Jurkat, Clone E6-1 (cell line): ENCODE data around the gene ACMSD. TPM values are rescaled to one million over a fixed set of nuclear protein-coding genes. Genes with fewer than 3 reads are reported as not detected.
"Not testable (repeated sequence)": the region's sequence is repeated elsewhere in the genome, so short reads cannot be mapped to it uniquely, and the experiment has no call there.

Source experiments
- DNase-seq: peaks from one replicate; pipeline ENCODE4 v3.0.0-alpha.2; 2011; ENCODE audit warnings: low read depth, low spot score
- H3K4me3 ChIP-seq: 2 replicates; pipeline ENCODE4 v1.5.1; 2011; ENCODE audit warnings: mild to moderate bottlenecking, low read length, control low read depth, moderate library complexity
- polyA plus RNA-seq: library from polyadenylated mRNA; unstranded; fragments of >200 nt; gene quantifications from one replicate; pipeline ENCODE4 v1.2.1, GENCODE V29; 2012; ENCODE audit warnings: missing spikeins; ENCODE audit not compliant: insufficient read length, insufficient read depth

The ACMSD gene
- not detected for polyA plus RNA-seq

DNA sequence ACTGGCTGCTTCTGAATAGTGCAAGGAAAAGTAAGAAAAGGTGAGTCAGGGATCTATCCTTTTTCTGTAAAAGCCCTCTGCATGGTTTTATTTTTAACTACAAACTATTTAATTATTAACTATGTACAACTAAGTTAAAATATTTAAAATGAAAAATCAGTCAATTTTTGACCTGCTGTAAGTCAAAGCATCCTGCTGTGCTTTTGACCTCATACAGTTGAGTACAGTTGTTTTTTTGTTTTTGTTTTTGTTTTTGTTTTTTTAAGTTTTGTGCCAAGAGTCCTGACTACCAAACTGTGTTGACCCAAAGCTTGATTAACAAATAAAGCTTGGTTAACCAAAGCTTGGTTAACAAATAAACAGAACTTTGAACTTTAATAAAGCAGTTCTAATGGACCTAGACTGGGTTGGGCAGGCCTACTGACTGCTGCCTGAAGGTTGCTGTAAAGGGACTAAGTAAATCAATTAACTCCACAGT, at the start of gene ACMSD:
Gene ACMSD, plus strand, starts transcription at position 474 of the 478 bp plus-strand sequence. CDS start 67 bp downstream, outside the sequence.
- no peak for DNase-seq
- H3K4me3 ChIP-seq: no peak within 1 kb of the TSS

DNA sequence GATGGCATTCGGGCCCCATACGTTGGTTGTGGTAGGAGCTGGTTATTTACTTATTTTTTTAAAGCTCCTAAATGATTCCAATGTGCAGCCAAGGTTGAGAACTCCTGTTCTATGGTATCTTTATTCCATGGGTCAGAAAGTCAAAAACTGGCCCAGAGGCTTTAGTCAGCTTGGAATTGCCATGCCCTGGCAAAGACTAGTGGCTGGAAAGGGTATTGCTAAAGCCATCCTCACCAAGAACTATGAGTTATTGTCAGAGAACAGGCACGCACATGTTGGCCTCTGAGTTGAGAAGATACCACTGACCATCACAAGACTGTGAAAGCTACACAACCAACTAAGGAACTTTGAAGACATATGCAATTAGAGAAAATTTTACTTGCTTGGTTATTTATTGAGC, 47.9 kb upstream of the ACMSD start:
- H3K4me3 ChIP-seq: no peak overlapping the region
- DNase-seq: no peak

DNA sequence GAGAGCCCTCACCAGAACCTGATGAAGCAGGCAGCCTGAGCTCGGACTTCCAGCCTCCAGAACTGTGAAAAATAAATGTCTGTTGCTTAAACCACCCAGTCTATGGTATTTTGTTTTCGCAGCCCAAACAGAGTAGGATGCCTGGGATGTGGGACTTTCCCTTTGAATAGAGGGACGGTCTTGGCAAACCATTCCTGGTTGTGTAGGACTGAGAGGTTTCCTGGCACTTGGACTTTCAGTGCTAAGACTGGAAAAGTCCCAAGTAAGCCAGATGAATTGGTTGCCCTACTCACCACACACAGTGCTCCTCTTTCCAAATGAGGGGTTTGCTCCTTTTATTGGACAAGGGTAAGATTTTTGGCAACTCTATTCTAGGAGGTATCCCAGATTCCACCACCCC, 46.8 kb upstream of the ACMSD start:
- no peak for DNase-seq
- H3K4me3 ChIP-seq: no peak overlapping the region

DNA sequence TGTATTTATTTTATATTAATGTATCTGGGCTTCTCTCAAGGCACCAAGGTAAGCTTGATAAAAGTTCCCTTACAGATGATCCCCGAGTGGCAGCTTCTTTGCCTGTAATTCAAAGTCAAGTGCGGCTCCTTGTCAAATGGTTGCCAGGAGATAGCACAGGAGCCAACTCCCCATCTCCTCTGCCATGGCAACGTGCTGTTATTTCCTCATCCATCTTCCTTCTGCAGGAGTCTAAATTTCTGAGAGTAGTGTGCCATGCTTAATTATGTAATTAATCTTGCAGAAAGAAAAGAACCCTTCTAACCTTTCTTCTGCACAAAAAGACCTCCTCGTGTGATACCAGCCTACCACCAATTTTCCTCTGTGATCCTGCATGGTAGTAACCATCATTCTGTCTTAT, 46.2 kb upstream of the ACMSD start:
- no peak for DNase-seq
- no peak overlapping the region for H3K4me3 ChIP-seq

DNA sequence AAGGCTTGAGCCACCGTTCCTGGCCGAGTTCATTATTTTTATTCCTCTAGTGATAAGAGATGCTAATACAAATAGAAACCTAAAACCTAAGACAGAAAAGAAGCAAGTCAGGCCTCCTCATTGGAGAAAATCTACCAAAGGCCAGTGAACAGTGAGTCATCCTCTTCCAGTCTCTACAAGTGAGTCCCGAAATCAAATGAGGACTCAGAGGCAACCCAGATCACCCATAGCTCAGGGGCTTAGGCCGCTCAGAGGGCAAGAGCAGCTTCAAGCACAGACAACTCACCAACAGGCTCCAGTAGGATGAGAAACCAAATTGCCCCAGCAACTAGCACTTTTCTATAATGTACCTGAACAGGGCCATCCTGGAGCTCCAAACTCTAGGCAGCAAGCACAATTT, 42.7 kb upstream of the ACMSD start:
- DNase-seq: no peak
- H3K4me3 ChIP-seq: no peak overlapping the region

DNA sequence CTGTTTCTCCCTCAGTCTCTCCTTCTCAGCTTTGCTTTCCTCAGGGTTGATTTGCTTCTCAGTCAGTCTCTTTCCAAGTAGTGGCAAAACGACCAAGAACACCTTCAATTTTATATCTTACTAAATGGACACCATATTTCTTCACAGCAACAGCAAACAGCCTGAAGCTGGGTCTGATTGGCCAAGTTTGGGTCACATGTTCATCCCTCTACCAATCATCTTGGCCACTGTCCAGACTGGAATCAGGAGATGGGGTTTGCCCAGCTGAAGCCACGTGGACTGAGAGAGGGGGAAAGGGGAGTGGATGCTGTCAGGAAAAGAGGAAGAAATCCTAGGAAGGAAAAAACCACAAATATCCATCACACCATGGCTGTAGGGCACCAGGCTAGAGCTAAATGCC, 42.0 kb upstream of the ACMSD start:
- DNase-seq: no peak

DNA sequence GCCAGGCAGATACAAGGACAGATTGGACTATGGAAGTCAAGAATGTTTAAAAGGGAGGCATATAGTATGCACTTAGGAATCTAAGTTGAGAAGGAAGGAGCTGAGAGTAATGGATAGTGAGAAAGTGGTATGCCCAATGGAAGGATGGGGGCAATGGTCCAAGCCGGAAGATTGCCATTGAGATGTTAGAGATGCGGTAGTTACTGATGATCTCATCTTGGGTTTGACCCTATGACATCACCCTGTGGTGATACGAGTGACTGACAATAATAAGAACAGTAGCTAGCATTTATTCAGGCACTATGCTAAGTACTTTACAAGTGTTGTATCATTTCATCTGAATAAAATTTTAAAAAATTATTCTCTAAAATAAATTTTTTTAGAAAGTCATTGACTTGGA, 38.5 kb upstream of the ACMSD start:
- no peak for DNase-seq
- no peak overlapping the region for H3K4me3 ChIP-seq

More for the DNA sequence above, 42.0 kb upstream of the ACMSD start:
- H3K4me3 ChIP-seq: no peak overlapping the region

DNA sequence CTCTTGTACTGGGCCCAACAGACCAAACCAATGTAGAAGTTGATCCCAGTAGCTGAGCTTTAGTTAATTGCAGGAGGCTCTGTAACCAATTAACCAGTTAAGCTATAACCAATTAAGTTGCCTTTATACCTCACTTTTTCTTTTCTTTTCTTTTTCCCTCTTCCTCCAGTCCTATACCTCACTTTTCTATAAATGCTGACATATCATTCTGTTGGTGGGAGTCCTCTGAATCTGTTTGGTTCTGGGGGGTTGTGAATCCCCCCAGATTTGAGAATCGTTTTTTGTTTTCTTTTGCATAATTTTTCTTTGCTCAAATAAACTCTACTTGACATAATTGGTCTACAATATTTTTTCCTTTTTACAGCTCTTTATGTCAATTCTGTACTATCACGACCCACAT, 38.1 kb upstream of the ACMSD start:
- H3K4me3 ChIP-seq: no peak overlapping the region
- no peak for DNase-seq

DNA sequence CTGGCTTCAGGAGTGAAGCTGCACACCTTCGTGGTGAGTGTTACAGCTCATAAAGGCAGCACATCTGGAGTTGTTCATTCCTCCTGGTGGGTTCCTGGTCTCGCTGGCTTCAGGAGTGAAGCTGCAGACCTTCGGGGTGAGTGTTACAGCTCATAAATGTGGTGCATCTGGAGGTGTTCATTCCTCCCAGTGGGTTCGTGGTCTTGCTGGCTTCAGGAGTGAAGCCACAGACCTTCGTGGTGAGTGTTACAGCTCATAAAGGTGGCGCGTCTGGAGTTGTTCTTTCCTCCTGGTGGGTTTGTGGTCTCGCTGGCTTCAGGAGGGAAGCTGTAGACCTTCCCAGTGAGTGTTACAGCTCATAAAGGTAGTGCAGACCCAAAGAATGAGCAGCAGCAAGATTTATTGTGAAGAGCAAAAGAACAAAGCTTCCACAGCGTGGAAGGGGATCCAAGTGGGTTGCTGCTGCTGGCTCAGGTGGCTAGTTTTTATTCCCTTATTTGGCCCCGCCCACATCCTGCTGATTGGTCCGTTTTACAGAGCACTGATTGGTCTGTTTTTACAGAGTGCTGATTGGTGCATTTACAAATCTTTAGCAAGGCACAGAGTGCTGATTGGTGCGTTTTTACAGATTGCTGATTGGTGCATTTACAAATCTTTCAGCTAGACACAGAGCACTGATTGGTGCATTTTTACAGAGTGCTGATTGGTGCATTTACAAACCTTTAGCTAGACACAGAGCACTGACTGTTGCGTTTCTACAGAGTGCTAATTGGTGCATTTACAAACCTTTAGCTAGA, 34.6 kb upstream of the ACMSD start:
- peak; percentile 36 for DNase-seq
- H3K4me3 ChIP-seq: not testable (repeated sequence)

DNA sequence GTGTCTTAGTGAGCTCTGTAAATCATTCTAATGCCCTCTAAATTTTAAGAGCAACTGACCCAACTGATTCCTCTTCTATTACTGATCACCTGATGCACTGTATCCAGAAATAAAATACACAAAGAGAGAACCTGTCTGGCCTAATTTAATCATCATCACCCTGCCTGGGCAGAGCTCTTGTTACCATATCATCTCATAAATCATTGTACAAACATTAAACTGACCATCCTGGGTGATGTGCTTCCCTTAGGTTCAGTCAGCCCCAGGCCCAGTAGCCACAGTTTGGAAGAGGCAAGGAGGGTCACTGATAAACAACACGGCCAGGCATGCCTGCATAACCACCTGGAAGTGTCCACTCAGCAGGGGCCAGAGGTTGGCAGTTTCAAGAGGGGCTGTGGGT, 22.7 kb upstream of the ACMSD start:
- no peak overlapping the region for H3K4me3 ChIP-seq
- DNase-seq: no peak

DNA sequence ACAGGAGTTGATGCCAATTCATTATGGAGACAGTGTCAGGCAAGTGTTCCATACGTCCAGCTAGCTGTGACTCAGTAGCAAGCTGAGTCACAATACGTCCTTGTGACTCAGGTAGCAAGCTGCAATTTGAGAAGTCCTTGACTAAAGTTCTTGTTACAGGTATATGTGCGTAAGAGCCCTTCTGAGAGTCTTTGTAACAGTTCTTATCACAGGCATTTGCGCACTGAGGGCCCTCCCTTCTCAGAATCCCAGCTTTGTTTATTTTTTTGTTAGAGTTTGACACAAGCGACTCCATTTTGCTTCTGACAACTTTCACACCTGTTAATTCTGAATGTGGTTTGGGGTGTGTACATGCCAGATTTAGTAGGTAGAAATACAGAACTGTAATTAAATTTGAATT, 20.1 kb upstream of the ACMSD start:
- no peak overlapping the region for H3K4me3 ChIP-seq
- DNase-seq: no peak

DNA sequence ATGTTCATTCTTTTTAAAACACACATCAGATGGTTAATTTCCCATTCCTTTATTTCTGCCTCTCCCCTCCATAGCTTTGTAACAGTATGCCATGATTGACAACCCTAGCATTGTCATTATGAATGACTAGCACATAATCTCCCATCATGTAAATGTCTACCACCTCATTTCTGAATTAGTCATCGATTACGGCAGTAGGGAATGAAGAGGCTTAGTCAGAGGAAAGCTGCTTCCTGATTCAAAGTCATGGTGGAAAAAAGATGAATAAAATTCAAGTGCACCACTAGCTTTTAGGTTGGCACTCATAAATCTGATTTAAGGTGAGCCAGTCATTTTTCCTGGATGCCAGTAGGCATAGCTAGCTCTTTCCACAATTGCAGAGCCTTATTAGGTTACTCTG, 19.1 kb upstream of the ACMSD start:
- no peak for DNase-seq

DNA sequence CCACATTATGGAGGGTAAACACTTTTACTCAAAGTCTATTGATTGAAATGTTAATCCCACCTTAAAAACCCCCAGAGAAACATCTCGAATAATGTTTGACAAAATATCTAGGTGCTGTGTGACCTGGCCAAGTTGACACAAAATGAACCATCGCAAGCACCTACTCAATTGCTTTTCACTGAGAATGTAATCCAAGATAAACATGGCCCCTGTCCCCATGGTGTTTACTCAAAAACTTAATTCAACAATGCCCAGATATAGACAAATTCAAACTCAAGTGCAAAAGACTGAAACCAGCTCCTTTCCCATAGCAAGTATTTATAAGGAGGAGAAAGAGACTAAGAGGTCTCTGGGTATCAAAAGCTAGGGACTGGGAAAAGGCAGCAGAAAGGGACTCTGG, 15.0 kb upstream of the ACMSD start:
- no peak overlapping the region for H3K4me3 ChIP-seq
- no peak for DNase-seq

More for the DNA sequence above, 19.1 kb upstream of the ACMSD start:
- H3K4me3 ChIP-seq: no peak overlapping the region

DNA sequence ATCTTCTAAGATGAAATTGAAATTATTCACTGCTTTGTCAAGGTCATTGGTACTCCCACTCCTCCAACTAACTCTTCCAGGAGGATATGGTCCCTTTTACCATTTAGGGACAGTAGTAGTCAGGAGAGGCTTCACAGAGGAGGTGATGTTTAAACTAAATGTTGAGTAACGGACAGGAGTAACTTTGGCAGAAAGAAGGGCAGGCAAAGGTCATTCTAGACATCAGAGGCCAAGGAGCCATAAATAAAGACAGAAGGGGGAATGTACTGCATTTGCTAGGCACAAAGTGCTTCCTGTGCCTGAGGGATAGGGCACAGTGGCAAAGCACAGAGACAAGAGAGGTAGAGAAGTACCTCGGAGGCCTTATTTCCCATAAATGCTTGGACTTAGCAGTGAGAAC, 14.6 kb upstream of the ACMSD start:
- no peak overlapping the region for H3K4me3 ChIP-seq
- DNase-seq: no peak

DNA sequence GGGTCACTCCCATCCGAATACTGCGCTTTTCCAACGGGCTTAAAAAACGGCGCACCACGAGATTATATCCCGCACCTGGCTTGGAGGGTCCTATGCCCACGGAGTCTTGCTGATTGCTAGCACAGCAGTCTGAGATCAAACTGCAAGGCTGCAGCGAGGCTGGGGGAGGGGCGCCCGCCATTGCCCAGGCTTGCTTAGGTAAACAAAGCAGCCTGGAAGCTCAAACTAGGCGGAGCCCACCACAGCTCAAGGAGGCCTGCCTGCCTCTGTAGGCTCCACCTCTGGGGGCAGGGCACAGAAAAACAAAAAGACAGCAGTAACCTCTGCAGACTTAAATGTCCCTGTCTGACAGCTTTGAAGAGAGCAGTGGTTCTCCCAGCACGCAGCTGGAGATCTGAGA, 12.7 kb upstream of the ACMSD start:
- not testable (repeated sequence) for DNase-seq

DNA sequence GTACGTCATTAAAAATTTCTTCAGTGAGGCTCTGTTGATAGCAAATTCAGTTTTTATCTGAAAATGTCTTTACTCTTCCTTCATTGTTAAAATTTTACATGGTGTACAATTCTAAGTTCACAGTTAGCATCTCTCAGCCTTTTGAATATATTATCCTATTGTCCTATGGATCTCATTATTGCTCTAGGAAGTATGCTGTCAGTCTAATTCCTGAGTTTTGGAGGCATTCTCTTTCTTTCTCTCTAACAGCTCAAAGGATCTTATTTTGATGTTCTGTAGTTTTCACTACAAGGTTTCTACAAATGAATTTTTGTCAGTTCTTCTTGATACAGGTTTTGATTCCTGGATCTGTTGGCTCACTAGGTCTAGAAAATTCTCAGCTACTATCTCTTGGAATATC, 2.9 kb upstream of the ACMSD start:
- DNase-seq: no peak
- no peak overlapping the region for H3K4me3 ChIP-seq

More for the DNA sequence above, 12.7 kb upstream of the ACMSD start:
- H3K4me3 ChIP-seq: not testable (repeated sequence)

DNA sequence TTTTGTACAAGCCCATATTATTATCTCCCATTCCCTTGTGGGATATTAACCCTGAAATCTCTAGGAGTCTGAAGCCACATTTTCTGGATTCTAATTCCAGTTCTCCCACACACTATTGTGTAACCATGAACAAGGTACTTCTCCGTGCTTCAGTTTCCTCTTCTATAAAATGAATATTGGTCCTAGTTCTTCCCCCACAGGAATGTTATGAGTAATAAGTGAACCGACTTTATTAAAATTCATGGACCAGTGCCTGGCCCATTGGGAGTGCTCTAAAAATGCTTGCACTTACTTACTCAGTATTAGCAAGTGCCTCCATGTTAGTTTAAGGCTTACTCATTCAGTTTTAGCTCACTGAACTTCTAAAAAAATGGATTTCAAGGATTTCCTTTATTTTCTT, 1.4 kb upstream of the ACMSD start:
- H3K4me3 ChIP-seq: no peak overlapping the region
- no peak for DNase-seq

DNA sequence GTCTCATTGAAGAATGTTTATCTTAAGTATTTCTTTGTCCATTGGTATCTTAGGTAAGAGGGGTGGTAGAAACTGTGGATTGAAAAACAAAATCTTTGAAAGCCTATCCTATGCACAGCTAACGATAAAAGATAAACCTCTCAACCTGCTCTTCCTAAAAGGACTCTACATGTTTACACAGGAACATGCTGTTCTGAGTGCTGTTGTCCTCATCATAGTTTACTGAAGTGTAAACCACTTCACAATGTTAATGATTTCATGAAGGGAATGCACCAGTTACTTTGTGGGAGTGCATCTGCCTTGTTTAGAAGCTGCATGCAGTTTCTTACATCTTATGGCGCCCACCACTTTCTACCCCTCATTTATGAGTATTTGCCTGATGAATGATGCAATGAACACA, 1.2 kb downstream of the ACMSD start:
- H3K4me3 ChIP-seq: no peak overlapping the region
- no peak for DNase-seq

DNA sequence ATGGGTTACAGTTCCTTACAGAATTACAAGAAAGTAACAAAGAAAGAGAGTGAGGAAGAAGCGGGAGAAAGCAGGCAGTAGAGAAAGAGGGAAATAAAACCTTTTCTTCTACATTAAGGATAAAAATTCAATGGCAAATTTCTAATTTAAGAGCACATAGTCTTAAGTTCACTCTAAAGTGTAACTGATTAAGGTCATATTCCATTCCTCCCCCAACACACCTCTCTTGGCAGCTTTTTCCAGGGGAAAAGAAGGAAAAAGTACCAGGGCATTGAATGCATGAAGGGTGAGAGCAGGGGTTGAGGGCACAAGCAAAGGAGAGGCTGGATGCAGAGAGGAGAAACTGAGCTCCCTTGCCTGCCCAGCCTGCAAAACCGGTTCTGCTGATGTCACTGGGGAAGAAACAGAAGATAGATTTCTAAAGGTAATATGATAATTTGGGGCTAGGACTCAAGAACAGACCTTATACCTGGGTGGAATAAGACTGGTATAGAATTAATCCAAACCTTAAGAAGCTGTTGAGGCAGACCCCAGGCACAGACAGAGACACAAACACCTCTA, 4.6 kb downstream of the ACMSD start:
- no peak overlapping the region for H3K4me3 ChIP-seq
- no peak for DNase-seq

DNA sequence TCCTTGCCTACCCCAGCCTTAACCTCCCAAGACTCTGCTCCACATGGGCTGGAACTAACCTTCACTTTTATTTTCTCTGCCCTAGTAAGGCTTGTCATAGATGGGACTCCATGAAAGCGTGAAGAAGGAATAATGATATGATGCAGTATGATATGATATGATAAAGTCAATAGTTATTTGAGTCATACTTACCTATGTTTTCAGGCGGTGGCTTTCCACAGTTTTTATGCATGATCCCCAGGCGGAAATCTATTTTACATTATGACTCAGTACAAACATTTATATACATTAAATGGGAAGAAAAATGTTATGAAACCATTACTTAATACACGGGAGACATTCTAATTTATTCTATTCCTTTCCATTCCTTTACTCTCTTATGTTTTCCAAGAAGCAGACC, 5.6 kb downstream of the ACMSD start:
- no peak overlapping the region for H3K4me3 ChIP-seq
- DNase-seq: no peak

DNA sequence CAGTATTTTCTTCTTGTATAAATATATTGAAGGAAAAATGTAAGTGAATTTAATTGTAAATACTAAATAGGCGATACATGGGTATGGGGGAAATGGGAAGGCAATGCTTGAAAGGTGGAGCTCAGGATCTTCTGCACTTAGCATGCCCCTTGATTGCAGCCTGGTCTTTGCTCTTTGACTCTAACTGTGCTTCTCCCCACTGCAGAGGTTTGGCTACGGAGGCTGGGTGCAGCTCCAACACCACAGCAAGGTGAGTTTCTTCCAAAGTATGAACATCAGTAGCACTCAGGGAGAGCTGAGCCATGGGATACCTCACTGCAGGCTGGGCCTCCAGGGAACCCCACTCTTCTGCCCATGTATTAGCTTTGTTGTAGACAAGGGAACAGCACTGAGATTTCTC, 6.6 kb downstream of the ACMSD start:
- DNase-seq: no peak
- H3K4me3 ChIP-seq: no peak overlapping the region
